Parathyroid adenoma (tissue), 2 donors: Measurements from ENCODE around the gene ACP4.
"Not testable (repeated sequence)": the region's sequence is repeated elsewhere in the genome, so short reads cannot be mapped to it uniquely, and the experiment has no call there.

Experiments
- H2AFZ ChIP-seq: fragments of 300-600 bp; sonication (generic); one replicate; pipeline ENCODE4 v1.7.0; 2017; ENCODE audit warnings: antibody characterized with exemption, mild to moderate bottlenecking
- H3K27ac ChIP-seq: fragments of 300-600 bp; sonication (generic); one replicate; pipeline ENCODE4 v1.7.0; 2017
- H3K27me3 ChIP-seq: fragments of 300-600 bp; sonication (generic); one replicate; pipeline ENCODE4 v1.7.0; 2017; ENCODE audit warnings: low read length; ENCODE audit not compliant: control insufficient read depth, insufficient read depth
- H3K36me3 ChIP-seq: fragments of 300-600 bp; sonication (generic); one replicate; pipeline ENCODE4 v1.7.0; 2017; ENCODE audit warnings: low read length; ENCODE audit not compliant: control insufficient read depth, insufficient read depth
- H3K4me1 ChIP-seq: fragments of 300-600 bp; sonication (generic); one replicate; pipeline ENCODE4 v1.7.0; 2017; ENCODE audit warnings: control low read depth
- H3K4me2 ChIP-seq: fragments of 300-600 bp; sonication (generic); one replicate; pipeline ENCODE4 v1.7.0; 2017; ENCODE audit warnings: low read length
- H3K4me3 ChIP-seq: fragments of 300-600 bp; sonication (generic); one replicate; pipeline ENCODE4 v1.7.0; 2017; ENCODE audit warnings: low read depth, low read length
- H3K79me2 ChIP-seq: fragments of 300-600 bp; sonication (generic); one replicate; pipeline ENCODE4 v1.7.0; 2017; ENCODE audit warnings: control low read depth
- H3K9ac ChIP-seq: fragments of 300-600 bp; sonication (generic); one replicate; pipeline ENCODE4 v1.7.0; 2017; ENCODE audit warnings: mild to moderate bottlenecking
- H3K9me3 ChIP-seq: fragments of 300-600 bp; sonication (generic); one replicate; pipeline ENCODE4 v1.7.0; 2017; ENCODE audit warnings: low read length; ENCODE audit not compliant: control insufficient read depth
- CTCF ChIP-seq: fragments of 300-600 bp; sonication (generic); IDR thresholded peaks from one replicate; pipeline ENCODE4 v1.7.0; 2017; ENCODE audit warnings: antibody characterized with exemption, mild to moderate bottlenecking
- donor health status: primary hyperparathyroidism.

The ACP4 gene

GRCh38 chr19:50780753-50781435 is 9.3 kb upstream of the ACP4 start:
- H3K27me3 ChIP-seq, result no peaks in the 10 kb centered on the region
- no peaks in the 10 kb centered on the region for H3K9me3 ChIP-seq
- H3K4me1 ChIP-seq, result no peaks in the 10 kb centered on the region
- no peak overlapping the region for H3K4me3 ChIP-seq
- no peak overlapping the region for H3K4me2 ChIP-seq
- H3K9ac ChIP-seq, result no peak overlapping the region
- H2AFZ ChIP-seq, result no peak overlapping the region
- no peak for TF ChIP-seq CTCF
- no peaks in the 10 kb centered on the region for H3K79me2 ChIP-seq
- no peaks in the 10 kb centered on the region for H3K36me3 ChIP-seq
- no peak overlapping the region for H3K27ac ChIP-seq

GRCh38 chr19:50783848-50784152 is 6.4 kb upstream of the ACP4 start:
- not testable (repeated sequence) for H3K4me1 ChIP-seq, H3K4me2 ChIP-seq, H3K9ac ChIP-seq, H2AFZ ChIP-seq, H3K27ac ChIP-seq, H3K27me3 ChIP-seq, H3K36me3 ChIP-seq, H3K79me2 ChIP-seq, H3K9me3 ChIP-seq, H3K4me3 ChIP-seq

- Histone ChIP-seq H3K4me3 (no peak overlapping the region), H3K27me3 (no peaks in the 10 kb centered on the region), H3K36me3 (no peaks in the 10 kb centered on the region), H3K9ac (no peak overlapping the region), H2AFZ (no peak overlapping the region), H3K9me3 (no peaks in the 10 kb centered on the region), H3K4me2 (no peak overlapping the region), H3K27ac (no peak overlapping the region), H3K4me1 (no peaks in the 10 kb centered on the region), H3K79me2 (no peaks in the 10 kb centered on the region)
- TF ChIP-seq CTCF, result no peak
Observed at GRCh38 chr19:50784710-50785109, 5.5 kb upstream of the ACP4 start.

GRCh38 chr19:50785329-50785728 is 4.9 kb upstream of the ACP4 start:
- TF ChIP-seq CTCF, result no peak
- no peak overlapping the region for H3K4me2 ChIP-seq
- H3K9me3 ChIP-seq, result no peaks in the 10 kb centered on the region
- H3K27ac ChIP-seq, result no peak overlapping the region
- no peaks in the 10 kb centered on the region for H3K36me3 ChIP-seq
- H3K4me3 ChIP-seq, result no peak overlapping the region
- no peak overlapping the region for H2AFZ ChIP-seq
- H3K27me3 ChIP-seq, result no peaks in the 10 kb centered on the region
- no peaks in the 10 kb centered on the region for H3K79me2 ChIP-seq
- no peaks in the 10 kb centered on the region for H3K4me1 ChIP-seq
- no peak overlapping the region for H3K9ac ChIP-seq

- Histone ChIP-seq H3K79me2 (no peaks in the 10 kb centered on the region), H3K9ac (no peak overlapping the region), H2AFZ (no peak overlapping the region), H3K4me3 (no peak overlapping the region), H3K4me1 (no peaks in the 10 kb centered on the region), H3K36me3 (no peaks in the 10 kb centered on the region), H3K27ac (no peak overlapping the region), H3K9me3 (no peaks in the 10 kb centered on the region), H3K4me2 (no peak overlapping the region), H3K27me3 (no peaks in the 10 kb centered on the region)
- no peak for TF ChIP-seq CTCF
Observed at GRCh38 chr19:50790922-50791467, 780 bp downstream of the ACP4 start.
